BJ (cell line): ENCODE measurements around the gene SPG11. TPM values are rescaled to one million over a fixed set of nuclear protein-coding genes. Genes with fewer than 3 reads are reported as not detected.

Source experiments
- CTCF ChIA-PET: fragments of 350-600 bp; formaldehyde crosslinking; extraction: SDS; loops from one replicate; lab custom pipeline; 2021; ENCODE audit warnings: antibody characterized with exemption, inconsistent platforms; lab: Yijun Ruan, JAX
- POLR2A ChIA-PET: fragments of 300-600 bp; sonication (Branson Sonifier 250); formaldehyde crosslinking; extraction: SDS; loops from one replicate; lab custom pipeline; 2021; ENCODE audit warnings: antibody characterized with exemption; lab: Charles Lee
- DNase-seq: peaks from one replicate; pipeline ENCODE4 v3.0.0-alpha.2; 2011; ENCODE audit warnings: low read depth
- H3K27me3 ChIP-seq: 2 replicates; pipeline ENCODE4 v1.6.0; 2011; ENCODE audit warnings: low read length; ENCODE audit not compliant: control insufficient read depth, insufficient read depth
- H3K36me3 ChIP-seq: 2 replicates; pipeline ENCODE4 v1.5.1; 2011; ENCODE audit warnings: low read length; ENCODE audit not compliant: control insufficient read depth, insufficient read depth
- H3K4me3 ChIP-seq: 2 replicates; pipeline ENCODE4 v1.5.1; 2011; ENCODE audit warnings: low read depth, mild to moderate bottlenecking, control low read depth, low read length
- polyA plus RNA-seq: library from polyadenylated mRNA; depleted of rRNA; stranded (reverse); fragments of >200 nt; gene quantifications from 2 replicates; pipeline ENCODE4 v1.2.3, GENCODE V29; 2011
- TF ChIP-seq, protein P1 (sequence below): IDR thresholded peaks from 2 replicates; pipeline ENCODE4 v1.5.1; 2011; ENCODE audit warnings: low read depth, mild to moderate bottlenecking, control low read depth, inconsistent platforms, low read length, moderate library complexity; ENCODE audit not compliant: insufficient read depth

Gene SPG11
- polyA plus RNA-seq, 1 experiment = 60.6 TPM

DNA sequence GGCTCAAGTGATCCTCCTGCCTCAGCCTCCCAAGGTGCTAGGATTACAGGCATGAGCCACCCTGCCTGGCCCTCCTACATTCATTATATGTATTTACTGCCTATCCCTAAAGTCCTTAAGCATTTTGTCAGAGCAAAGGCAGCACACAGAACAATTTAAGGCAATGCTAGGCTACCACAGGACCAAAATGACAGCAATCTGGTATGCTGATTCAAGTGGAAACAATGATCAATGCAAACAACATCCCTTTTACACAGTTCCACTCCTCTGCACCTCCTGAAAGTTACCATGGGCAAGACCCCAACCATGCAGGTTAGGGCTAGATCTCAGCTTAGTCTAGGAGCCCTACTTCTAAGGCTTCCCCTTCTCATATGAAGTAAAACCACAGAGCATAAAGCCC is 40.3 kb downstream of the SPG11 start:
- ChIA-PET POLR2A (no interaction called here), CTCF (interaction anchor here (0.6 kb wide), 1 partner anchor 46 kb away, joined by 3 read pairs; no protein-coding TSS in a partner anchor)
- no peak for DNase-seq
- H3K4me3 ChIP-seq = no peak overlapping the region
- TF ChIP-seq, protein P1, sequence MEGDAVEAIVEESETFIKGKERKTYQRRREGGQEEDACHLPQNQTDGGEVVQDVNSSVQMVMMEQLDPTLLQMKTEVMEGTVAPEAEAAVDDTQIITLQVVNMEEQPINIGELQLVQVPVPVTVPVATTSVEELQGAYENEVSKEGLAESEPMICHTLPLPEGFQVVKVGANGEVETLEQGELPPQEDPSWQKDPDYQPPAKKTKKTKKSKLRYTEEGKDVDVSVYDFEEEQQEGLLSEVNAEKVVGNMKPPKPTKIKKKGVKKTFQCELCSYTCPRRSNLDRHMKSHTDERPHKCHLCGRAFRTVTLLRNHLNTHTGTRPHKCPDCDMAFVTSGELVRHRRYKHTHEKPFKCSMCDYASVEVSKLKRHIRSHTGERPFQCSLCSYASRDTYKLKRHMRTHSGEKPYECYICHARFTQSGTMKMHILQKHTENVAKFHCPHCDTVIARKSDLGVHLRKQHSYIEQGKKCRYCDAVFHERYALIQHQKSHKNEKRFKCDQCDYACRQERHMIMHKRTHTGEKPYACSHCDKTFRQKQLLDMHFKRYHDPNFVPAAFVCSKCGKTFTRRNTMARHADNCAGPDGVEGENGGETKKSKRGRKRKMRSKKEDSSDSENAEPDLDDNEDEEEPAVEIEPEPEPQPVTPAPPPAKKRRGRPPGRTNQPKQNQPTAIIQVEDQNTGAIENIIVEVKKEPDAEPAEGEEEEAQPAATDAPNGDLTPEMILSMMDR = no peak
- H3K27me3 ChIP-seq = no peaks in the 10 kb centered on the region
- peaks cover 3% of the 10 kb centered on the region; the same call in 1 of the 2 replicates for H3K36me3 ChIP-seq

DNA sequence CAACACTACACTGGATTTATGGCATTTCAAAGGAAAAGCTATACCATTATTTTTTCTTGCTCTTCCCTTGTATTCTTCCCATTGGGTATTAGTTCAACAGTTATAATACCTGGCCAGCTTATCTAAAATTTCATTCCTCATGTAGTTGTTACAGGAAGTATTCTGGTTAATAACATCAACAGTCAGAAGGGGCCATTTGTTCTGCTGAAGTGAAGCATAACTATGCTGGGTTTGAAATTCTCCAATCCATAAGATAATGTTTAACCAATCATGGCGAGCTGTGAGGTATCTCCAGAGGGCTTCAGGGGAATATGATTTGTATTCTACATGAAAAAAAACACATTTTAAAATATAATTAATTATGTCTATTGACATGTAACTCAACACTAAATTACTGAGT is 43.4 kb downstream of the SPG11 start:
- CTCF ChIA-PET = no interaction called here
- Histone ChIP-seq H3K4me3 (no peak overlapping the region), H3K36me3 (peaks cover 3% of the 10 kb centered on the region), H3K27me3 (no peaks in the 10 kb centered on the region)
- POLR2A ChIA-PET = no interaction called here
- no peak for DNase-seq
- TF ChIP-seq, protein P1 = no peak

DNA sequence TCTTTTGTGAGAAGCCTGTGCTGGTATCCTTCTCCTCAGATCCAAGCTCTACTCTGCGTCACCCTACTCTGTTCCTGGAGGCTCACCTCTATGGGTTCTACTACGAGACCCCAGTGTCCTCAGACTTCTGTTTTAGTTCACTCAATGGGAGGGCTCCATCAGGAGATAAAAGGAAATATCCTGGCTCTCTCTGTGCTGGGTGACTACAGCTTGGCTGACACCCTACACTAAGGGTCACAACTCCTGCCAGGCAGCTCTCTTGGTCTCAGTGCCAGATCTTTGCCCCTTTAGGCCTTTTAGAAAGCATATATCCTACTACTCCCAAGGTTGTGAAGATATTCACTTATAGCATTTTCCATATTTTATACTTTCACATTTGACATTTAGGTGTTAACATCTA is 46.5 kb downstream of the SPG11 start:
- ChIA-PET POLR2A (no interaction called here), CTCF (interaction anchor here (0.6 to 1.9 kb wide), 2 partner anchors 9 to 583 kb away, joined by 3 to 5 read pairs; no protein-coding TSS in a partner anchor)
- no peak for DNase-seq
- Histone ChIP-seq H3K27me3 (no peaks in the 10 kb centered on the region), H3K36me3 (peaks cover 8% of the 10 kb centered on the region), H3K4me3 (no peak overlapping the region)
- TF ChIP-seq, protein P1 = no peak

DNA sequence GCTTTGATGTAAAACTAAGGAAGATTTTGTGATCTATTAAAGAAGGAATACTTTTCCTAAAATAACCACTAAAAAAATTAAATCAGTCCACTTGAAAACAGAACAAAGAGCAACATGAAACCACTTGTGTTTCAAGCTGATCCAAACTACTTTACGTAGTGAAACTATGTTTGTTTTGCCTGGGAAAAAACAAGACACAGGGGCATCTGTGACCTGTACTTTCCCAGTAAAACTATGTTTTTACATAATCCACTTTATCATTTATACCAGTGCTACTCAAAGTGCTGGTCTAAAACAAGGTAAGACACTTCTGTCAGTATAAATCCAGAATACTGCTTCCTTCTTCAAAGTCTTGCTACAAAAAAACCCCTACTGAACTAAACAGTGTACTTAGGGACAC is 56.7 kb downstream of the SPG11 start:
- ChIA-PET POLR2A (no interaction called here), CTCF (no interaction called here)
- Histone ChIP-seq H3K36me3 (no peaks in the 10 kb centered on the region; the same call in none of the 2 replicates), H3K4me3 (no peak overlapping the region), H3K27me3 (no peaks in the 10 kb centered on the region)
- DNase-seq = no peak
- TF ChIP-seq, protein P1 = no peak

DNA sequence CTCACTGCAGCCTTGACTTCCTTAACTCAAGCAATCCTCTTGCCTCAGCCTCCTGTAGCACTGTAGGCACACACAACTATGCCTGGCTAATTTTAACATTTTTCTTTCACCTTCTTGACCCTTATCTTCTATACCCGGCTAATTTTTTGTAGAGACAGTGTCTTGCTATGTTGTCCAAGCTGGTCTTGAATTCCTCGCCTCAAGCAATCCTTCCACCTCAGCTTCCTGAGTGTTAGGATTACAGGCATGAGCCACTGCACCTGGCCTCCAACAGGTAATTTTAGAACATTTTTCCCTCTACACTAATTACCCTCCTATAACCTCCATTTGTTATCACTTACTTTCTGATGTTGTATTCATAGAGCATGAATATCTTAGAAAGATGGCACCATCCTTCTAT is 60.3 kb downstream of the SPG11 start:
- ChIA-PET POLR2A (no interaction called here), CTCF (no interaction called here)
- TF ChIP-seq, protein P1 = no peak
- H3K27me3 ChIP-seq = no peaks in the 10 kb centered on the region
- no peak for DNase-seq
- H3K4me3 ChIP-seq = no peak overlapping the region
- H3K36me3 ChIP-seq = no peaks in the 10 kb centered on the region; the same call in none of the 2 replicates
